ENCODE data around the gene LONRF2.

The LONRF2 gene

DNA sequence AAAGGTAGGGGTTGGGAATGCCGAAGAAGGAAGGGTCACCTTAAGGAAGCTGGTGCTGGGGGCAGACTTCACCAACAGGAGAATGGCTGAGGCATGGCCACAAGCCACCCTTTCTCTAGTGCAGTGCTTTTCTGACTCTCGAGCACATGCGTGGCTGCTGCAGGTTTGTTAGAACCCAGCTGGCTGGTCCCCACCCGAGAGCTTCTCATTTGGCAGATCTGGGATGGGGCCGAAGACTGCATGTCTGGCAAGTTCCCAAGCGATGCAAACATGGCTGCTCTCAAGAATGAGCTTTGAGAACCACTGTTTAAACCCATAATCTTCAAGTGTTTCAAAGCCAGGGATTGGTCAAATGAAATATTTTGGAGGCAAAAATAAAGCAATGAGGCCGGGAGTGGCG is 63.2 kb downstream of the LONRF2 start:
- Histone ChIP-seq H3K27me3 (ENCODE audit: insufficient read depth, poor library complexity, severe bottlenecking) (no peaks in the 10 kb centered on the region), H3K27ac (replicated peaks) (no peak overlapping the region), H3K4me3 (replicated peaks; ENCODE audit: insufficient read depth, low read length) (no peak overlapping the region)
- no peak for DNase-seq (ENCODE audit: low read depth in 1 of 2, low spot score in 1 of 2)
- TF ChIP-seq, protein P1, sequence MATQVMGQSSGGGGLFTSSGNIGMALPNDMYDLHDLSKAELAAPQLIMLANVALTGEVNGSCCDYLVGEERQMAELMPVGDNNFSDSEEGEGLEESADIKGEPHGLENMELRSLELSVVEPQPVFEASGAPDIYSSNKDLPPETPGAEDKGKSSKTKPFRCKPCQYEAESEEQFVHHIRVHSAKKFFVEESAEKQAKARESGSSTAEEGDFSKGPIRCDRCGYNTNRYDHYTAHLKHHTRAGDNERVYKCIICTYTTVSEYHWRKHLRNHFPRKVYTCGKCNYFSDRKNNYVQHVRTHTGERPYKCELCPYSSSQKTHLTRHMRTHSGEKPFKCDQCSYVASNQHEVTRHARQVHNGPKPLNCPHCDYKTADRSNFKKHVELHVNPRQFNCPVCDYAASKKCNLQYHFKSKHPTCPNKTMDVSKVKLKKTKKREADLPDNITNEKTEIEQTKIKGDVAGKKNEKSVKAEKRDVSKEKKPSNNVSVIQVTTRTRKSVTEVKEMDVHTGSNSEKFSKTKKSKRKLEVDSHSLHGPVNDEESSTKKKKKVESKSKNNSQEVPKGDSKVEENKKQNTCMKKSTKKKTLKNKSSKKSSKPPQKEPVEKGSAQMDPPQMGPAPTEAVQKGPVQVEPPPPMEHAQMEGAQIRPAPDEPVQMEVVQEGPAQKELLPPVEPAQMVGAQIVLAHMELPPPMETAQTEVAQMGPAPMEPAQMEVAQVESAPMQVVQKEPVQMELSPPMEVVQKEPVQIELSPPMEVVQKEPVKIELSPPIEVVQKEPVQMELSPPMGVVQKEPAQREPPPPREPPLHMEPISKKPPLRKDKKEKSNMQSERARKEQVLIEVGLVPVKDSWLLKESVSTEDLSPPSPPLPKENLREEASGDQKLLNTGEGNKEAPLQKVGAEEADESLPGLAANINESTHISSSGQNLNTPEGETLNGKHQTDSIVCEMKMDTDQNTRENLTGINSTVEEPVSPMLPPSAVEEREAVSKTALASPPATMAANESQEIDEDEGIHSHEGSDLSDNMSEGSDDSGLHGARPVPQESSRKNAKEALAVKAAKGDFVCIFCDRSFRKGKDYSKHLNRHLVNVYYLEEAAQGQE (IDR thresholded peaks at IDR 0.05; ENCODE audit: insufficient replicate concordance, low read depth) = no peak
- TF ChIP-seq, protein P2, sequence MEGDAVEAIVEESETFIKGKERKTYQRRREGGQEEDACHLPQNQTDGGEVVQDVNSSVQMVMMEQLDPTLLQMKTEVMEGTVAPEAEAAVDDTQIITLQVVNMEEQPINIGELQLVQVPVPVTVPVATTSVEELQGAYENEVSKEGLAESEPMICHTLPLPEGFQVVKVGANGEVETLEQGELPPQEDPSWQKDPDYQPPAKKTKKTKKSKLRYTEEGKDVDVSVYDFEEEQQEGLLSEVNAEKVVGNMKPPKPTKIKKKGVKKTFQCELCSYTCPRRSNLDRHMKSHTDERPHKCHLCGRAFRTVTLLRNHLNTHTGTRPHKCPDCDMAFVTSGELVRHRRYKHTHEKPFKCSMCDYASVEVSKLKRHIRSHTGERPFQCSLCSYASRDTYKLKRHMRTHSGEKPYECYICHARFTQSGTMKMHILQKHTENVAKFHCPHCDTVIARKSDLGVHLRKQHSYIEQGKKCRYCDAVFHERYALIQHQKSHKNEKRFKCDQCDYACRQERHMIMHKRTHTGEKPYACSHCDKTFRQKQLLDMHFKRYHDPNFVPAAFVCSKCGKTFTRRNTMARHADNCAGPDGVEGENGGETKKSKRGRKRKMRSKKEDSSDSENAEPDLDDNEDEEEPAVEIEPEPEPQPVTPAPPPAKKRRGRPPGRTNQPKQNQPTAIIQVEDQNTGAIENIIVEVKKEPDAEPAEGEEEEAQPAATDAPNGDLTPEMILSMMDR (IDR thresholded peaks at IDR 0.05; ENCODE audit: insufficient read depth, low read length) = no peak
- TF ChIP-seq GABPA (IDR thresholded peaks at IDR 0.05; ENCODE audit: low read depth) = no peak
- no peak for TF ChIP-seq SPI1 (IDR thresholded peaks at IDR 0.05; ENCODE audit: borderline replicate concordance, low read depth)
- TF ChIP-seq POLR2AphosphoS5 (IDR thresholded peaks at IDR 0.05; ENCODE audit: low read depth) = no peak

GRCh38 chr2:100257939-100258338 is 64.4 kb downstream of the LONRF2 start:
- Histone ChIP-seq H3K4me3 (replicated peaks; ENCODE audit: insufficient read depth, low read length) (no peak overlapping the region), H3K27ac (replicated peaks) (no peak overlapping the region), H3K27me3 (ENCODE audit: insufficient read depth, poor library complexity, severe bottlenecking) (no peaks in the 10 kb centered on the region)
- TF ChIP-seq, protein P1 (IDR thresholded peaks at IDR 0.05; ENCODE audit: insufficient replicate concordance, low read depth) = no peak
- TF ChIP-seq POLR2AphosphoS5 (IDR thresholded peaks at IDR 0.05; ENCODE audit: low read depth) = no peak
- no peak for DNase-seq (ENCODE audit: low read depth in 1 of 2, low spot score in 1 of 2)

- H3K4me3 ChIP-seq (replicated peaks; ENCODE audit: insufficient read depth, low read length) = no peak overlapping the region
- H3K27me3 ChIP-seq (ENCODE audit: insufficient read depth, poor library complexity, severe bottlenecking) = no peaks in the 10 kb centered on the region
- TF ChIP-seq, protein P2 (IDR thresholded peaks at IDR 0.05; ENCODE audit: insufficient read depth, low read length) = no peak
- TF ChIP-seq, protein P1 (IDR thresholded peaks at IDR 0.05; ENCODE audit: insufficient replicate concordance, low read depth) = no peak
- TF ChIP-seq POLR2AphosphoS5 (IDR thresholded peaks at IDR 0.05; ENCODE audit: low read depth) (no peak), GABPA (IDR thresholded peaks at IDR 0.05; ENCODE audit: low read depth) (no peak), SPI1 (IDR thresholded peaks at IDR 0.05; ENCODE audit: borderline replicate concordance, low read depth) (no peak)
- no peak for DNase-seq (ENCODE audit: low read depth in 1 of 2, low spot score in 1 of 2)
- no peak overlapping the region for H3K27ac ChIP-seq (replicated peaks)
These were observed 65.5 kb downstream of the LONRF2 start for GRCh38 chr2:100256849-100257248.

DNA sequence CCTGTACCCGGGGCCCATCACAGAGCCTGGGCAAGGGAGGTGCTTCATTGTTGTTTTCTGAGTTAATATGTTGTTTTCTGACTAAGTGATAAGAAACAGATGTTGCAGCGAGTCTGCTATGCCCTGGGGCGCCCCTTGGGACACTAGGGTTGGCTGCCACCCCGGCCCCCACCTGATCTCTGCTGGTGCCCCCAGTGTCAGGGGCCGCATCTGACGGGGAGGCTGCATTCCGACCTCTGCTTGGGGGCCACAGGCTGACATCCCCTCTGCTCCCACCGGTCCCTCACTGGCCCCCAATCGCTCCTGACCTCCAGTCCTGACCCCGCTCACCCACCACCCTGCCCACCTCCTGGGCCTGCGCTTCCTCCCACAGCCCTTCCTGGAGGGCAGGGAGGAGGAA is 65.9 kb downstream of the LONRF2 start:
- Histone ChIP-seq H3K27me3 (ENCODE audit: insufficient read depth, poor library complexity, severe bottlenecking) (no peaks in the 10 kb centered on the region), H3K27ac (replicated peaks) (no peak overlapping the region), H3K4me3 (replicated peaks; ENCODE audit: insufficient read depth, low read length) (no peak overlapping the region)
- TF ChIP-seq POLR2AphosphoS5 (IDR thresholded peaks at IDR 0.05; ENCODE audit: low read depth) = no peak
- TF ChIP-seq GABPA (IDR thresholded peaks at IDR 0.05; ENCODE audit: low read depth) = no peak
- TF ChIP-seq, protein P2 (IDR thresholded peaks at IDR 0.05; ENCODE audit: insufficient read depth, low read length) = no peak
- TF ChIP-seq, protein P1 (IDR thresholded peaks at IDR 0.05; ENCODE audit: insufficient replicate concordance, low read depth) = no peak
- no peak for TF ChIP-seq SPI1 (IDR thresholded peaks at IDR 0.05; ENCODE audit: borderline replicate concordance, low read depth)
- DNase-seq (ENCODE audit: low read depth in 1 of 2, low spot score in 1 of 2) = no peak

Data from HL-60 (cell line).